Kidney tubule cell (primary cell): ENCODE results near the gene TPX2.
A peak's percentile ranks its signal among the peaks of the same experiment; 100 is the strongest.
"Not testable (repeated sequence)": the region's sequence is repeated elsewhere in the genome, so short reads cannot be mapped to it uniquely, and the experiment has no call there.

Experiments
- DNase-seq: peaks from one replicate; pipeline ENCODE4 v3.0.0-alpha.2; 2018; ENCODE audit warnings: low spot score

Gene TPX2

GRCh38 chr20:31720486-31721407 lies 18.3 kb upstream of the TPX2 start:
- DNase-seq: peak; percentile 46

- DNase-seq: no peak
Measured at GRCh38 chr20:31721408-31722256, 17.5 kb upstream of the TPX2 start.

- DNase-seq: peak; percentile 90
Measured at GRCh38 chr20:31722257-31723068, 16.6 kb upstream of the TPX2 start, which contains the start of gene BCL2L1. TSS of gene BCL2L1 (minus strand) at chr20:31722868. CDS start at chr20:31722218, 650 bp downstream.

GRCh38 chr20:31723069-31723318 lies 16.1 kb upstream of the TPX2 start:
- no peak for DNase-seq

GRCh38 chr20:31723319-31724078 lies 15.6 kb upstream of the TPX2 start:
- DNase-seq: peak; percentile 98

GRCh38 chr20:31731321-31731717 lies 7.8 kb upstream of the TPX2 start:
- DNase-seq: no peak

- DNase-seq: no peak
Measured at GRCh38 chr20:31739550-31739977, 474 bp downstream of the TPX2 start.

GRCh38 chr20:31740208-31740607 lies 1.1 kb downstream of the TPX2 start:
- DNase-seq: peak; percentile 61

GRCh38 chr20:31740656-31741323 lies 1.7 kb downstream of the TPX2 start:
- no peak for DNase-seq

- DNase-seq: no peak
Measured at GRCh38 chr20:31746068-31746878, 7.2 kb downstream of the TPX2 start.

GRCh38 chr20:31747028-31747427 lies 7.9 kb downstream of the TPX2 start:
- not testable (repeated sequence) for DNase-seq

GRCh38 chr20:31747640-31748039 lies 8.6 kb downstream of the TPX2 start:
- no peak for DNase-seq

- DNase-seq: no peak
Measured at GRCh38 chr20:31749223-31749622, 10.1 kb downstream of the TPX2 start.

- peak; percentile 43 for DNase-seq
Measured at GRCh38 chr20:31751126-31751525, 12.0 kb downstream of the TPX2 start.

GRCh38 chr20:31757254-31757653 lies 18.2 kb downstream of the TPX2 start:
- no peak for DNase-seq

- no peak for DNase-seq
Measured at GRCh38 chr20:31758521-31758920, 19.4 kb downstream of the TPX2 start.

GRCh38 chr20:31758991-31759390 lies 19.9 kb downstream of the TPX2 start:
- no peak for DNase-seq

GRCh38 chr20:31759836-31760518 lies 20.9 kb downstream of the TPX2 start:
- DNase-seq: peak; percentile 29

GRCh38 chr20:31760519-31761240 lies 21.6 kb downstream of the TPX2 start:
- no peak for DNase-seq
